CD4-positive, alpha-beta T cell treated with Interleukin-17A for 4 hours (primary cell): ENCODE measurements around the gene BDKRB2.

Source experiments
- DNase-seq: peaks from one replicate; pipeline ENCODE4 v3.0.0-alpha.2; 2020; ENCODE audit warnings: mixed read lengths

BDKRB2 gene

GRCh38 chr14:96177766-96178375, 26.8 kb upstream of the BDKRB2 start:
- DNase-seq = peak; percentile 33

- DNase-seq = no peak
Observed at GRCh38 chr14:96178461-96179321, 25.9 kb upstream of the BDKRB2 start.

- DNase-seq = no peak
Observed at GRCh38 chr14:96180043-96180874, 24.4 kb upstream of the BDKRB2 start.

- DNase-seq = no peak
Observed at GRCh38 chr14:96181186-96182056, 23.2 kb upstream of the BDKRB2 start.

- DNase-seq = no peak
Observed at GRCh38 chr14:96182546-96182945, 22.1 kb upstream of the BDKRB2 start.

GRCh38 chr14:96184737-96185136, 19.9 kb upstream of the BDKRB2 start:
- DNase-seq = no peak

GRCh38 chr14:96187216-96188031, 17.2 kb upstream of the BDKRB2 start:
- no peak for DNase-seq

GRCh38 chr14:96189281-96189711, 15.3 kb upstream of the BDKRB2 start:
- no peak for DNase-seq

- no peak for DNase-seq
Observed at GRCh38 chr14:96191353-96191752, 13.3 kb upstream of the BDKRB2 start.

- no peak for DNase-seq
Observed at GRCh38 chr14:96191841-96192462, 12.7 kb upstream of the BDKRB2 start.

GRCh38 chr14:96192975-96193805, 11.4 kb upstream of the BDKRB2 start:
- no peak for DNase-seq

- DNase-seq = no peak
Observed at GRCh38 chr14:96194262-96194656, 10.4 kb upstream of the BDKRB2 start.

GRCh38 chr14:96194657-96195431, 9.8 kb upstream of the BDKRB2 start:
- DNase-seq = no peak

- DNase-seq = no peak
Observed at GRCh38 chr14:96195441-96196081, 9.1 kb upstream of the BDKRB2 start.

- no peak for DNase-seq
Observed at GRCh38 chr14:96197163-96197852, 7.3 kb upstream of the BDKRB2 start.

GRCh38 chr14:96197969-96198368, 6.7 kb upstream of the BDKRB2 start:
- DNase-seq = no peak

GRCh38 chr14:96198430-96199130, 6.1 kb upstream of the BDKRB2 start:
- peak; percentile 34 for DNase-seq
